Endothelial cell of umbilical vein (primary cell): ENCODE measurements around the gene CSNK1D. TPM values are rescaled to one million over a fixed set of nuclear protein-coding genes. Genes with fewer than 3 reads are reported as not detected.

Experiments used
- BruUV-seq: library from RNA; stranded (reverse); fragments of 400-500 nt; replicated peaks from 2 replicates; lab custom pipeline; 2021; lab: Mats Ljungman, UMichigan
- CTCF ChIA-PET: fragments of 300-600, 350-600 bp; sonication (Branson Sonifier 250); formaldehyde crosslinking; loops from one replicate; lab custom pipeline; 2021; ENCODE audit warnings: antibody characterized with exemption, inconsistent platforms; lab: Charles Lee
- POLR2A ChIA-PET: fragments of 300-600, 350-600 bp; sonication (Branson Sonifier 250); formaldehyde crosslinking; loops from one replicate; lab custom pipeline; 2021; ENCODE audit warnings: antibody characterized with exemption, inconsistent platforms; lab: Charles Lee
- DNase-seq: peaks from one replicate; pipeline ENCODE4 v3.0.0-alpha.2; 2011; ENCODE audit warnings: low read depth, low spot score
- FAIRE-seq: peaks from 2 replicates; lab custom pipeline; 2011; peaks lifted over from hg19 to GRCh38; lab: Jason Lieb, UNC
- H2AFZ ChIP-seq: 2 replicates; pipeline ENCODE4 v1.6.0; 2012; ENCODE audit warnings: low read depth, low read length, control low read depth, inconsistent platforms
- H3K27ac ChIP-seq: 2 replicates; pipeline ENCODE4 v1.5.1; 2011; ENCODE audit warnings: low read depth, mild to moderate bottlenecking, control low read depth, low read length, moderate library complexity; ENCODE audit not compliant: insufficient read depth
- H3K27me3 ChIP-seq, 2 experiments: 2 replicates each; pipeline versions ENCODE4 v1.6.0 to v1.6.1; 2011; ENCODE audit warnings: low read length in 2 of 2, mixed read lengths in 1 of 2; ENCODE audit not compliant: control insufficient read depth in 2 of 2, insufficient read depth in 2 of 2
- H3K36me3 ChIP-seq, 2 experiments: 2 replicates in 1 of 2; 3 replicates in 1 of 2; pipeline ENCODE4 v1.5.1; 2011; ENCODE audit warnings: low read length in 2 of 2, mild to moderate bottlenecking in 1 of 2, moderate library complexity in 1 of 2; ENCODE audit not compliant: control insufficient read depth in 2 of 2, insufficient read depth in 2 of 2; ENCODE audit errors: extremely low read depth in 1 of 2
- H3K4me1 ChIP-seq: 3 replicates; pipeline ENCODE4 v1.5.1; 2011; ENCODE audit warnings: mild to moderate bottlenecking, low read length; ENCODE audit not compliant: control insufficient read depth, insufficient read depth; ENCODE audit errors: extremely low read depth
- H3K4me2 ChIP-seq: 2 replicates; pipeline ENCODE4 v1.6.1; 2011; ENCODE audit warnings: low read length, control low read depth, mixed read lengths; ENCODE audit not compliant: insufficient read depth
- H3K4me3 ChIP-seq, 3 experiments: fragments of 200-600 bp in 1 of 3; sonication (generic), shearing (Covaris generic) in 1 of 3; replicated peaks in 1 of 3; 2 replicates each; pipeline ENCODE4 v1.5.1; 2011 to 2016; ENCODE audit warnings: control low read depth in 3 of 3, low read length in 3 of 3, mild to moderate bottlenecking in 2 of 3, inconsistent platforms in 1 of 3, low read depth in 1 of 3, moderate library complexity in 1 of 3; ENCODE audit not compliant: insufficient read depth in 1 of 3
- H3K79me2 ChIP-seq: 2 replicates; pipeline ENCODE4 v1.6.0; 2012; ENCODE audit warnings: low read length, inconsistent platforms; ENCODE audit not compliant: control insufficient read depth, insufficient read depth
- H3K9ac ChIP-seq: replicated peaks from 2 replicates; pipeline ENCODE3; 2011; ENCODE audit warnings: low read length, control low read depth; ENCODE audit not compliant: insufficient read depth; ENCODE audit errors: extremely low read depth
- H3K9me1 ChIP-seq: replicated peaks from 3 replicates; pipeline ENCODE4 v1.6.0; 2011; ENCODE audit warnings: mild to moderate bottlenecking, low read length; ENCODE audit not compliant: control insufficient read depth, insufficient read depth; ENCODE audit errors: extremely low read depth
- H3K9me3 ChIP-seq: replicated peaks from 2 replicates; pipeline ENCODE4 v1.5.1; 2012; ENCODE audit warnings: low read length, inconsistent platforms; ENCODE audit not compliant: control insufficient read depth, insufficient read depth
- H4K20me1 ChIP-seq: replicated peaks from 2 replicates; pipeline ENCODE3; 2011; ENCODE audit warnings: mild to moderate bottlenecking, low read length; ENCODE audit not compliant: control insufficient read depth, insufficient read depth; ENCODE audit errors: extremely low read depth
- EZH2 ChIP-seq: IDR thresholded peaks from 2 replicates; pipeline ENCODE4 v1.6.1; 2012; ENCODE audit warnings: borderline replicate concordance, low read depth, mild to moderate bottlenecking, moderate library complexity, low read length, inconsistent platforms; ENCODE audit not compliant: severe bottlenecking
- FOS ChIP-seq: IDR thresholded peaks from 2 replicates; pipeline ENCODE4 v1.6.1; 2011; ENCODE audit warnings: mild to moderate bottlenecking, low read length, moderate library complexity, borderline replicate concordance; ENCODE audit not compliant: insufficient read depth
- GATA2 ChIP-seq: IDR thresholded peaks from 2 replicates; pipeline ENCODE4 v1.7.0; 2011; ENCODE audit warnings: low read depth, mild to moderate bottlenecking, moderate library complexity, mixed read lengths, low read length; ENCODE audit not compliant: insufficient read length, insufficient read depth
- JUN ChIP-seq: IDR thresholded peaks from 2 replicates; pipeline ENCODE4 v1.6.1; 2011; ENCODE audit warnings: borderline replicate concordance, low read depth; ENCODE audit not compliant: insufficient read length, insufficient read depth
- MYC ChIP-seq: IDR thresholded peaks from one replicate; pipeline ENCODE4 v1.6.1; 2011; ENCODE audit warnings: mild to moderate bottlenecking, low read depth, low read length
- POLR2A ChIP-seq: IDR thresholded peaks from 2 replicates; pipeline ENCODE4 v1.6.1; 2012; ENCODE audit warnings: low read depth, mild to moderate bottlenecking, control low read depth, low read length
- POLR2AphosphoS5 ChIP-seq: IDR thresholded peaks from 2 replicates; pipeline ENCODE4 v1.6.1; 2012; ENCODE audit warnings: low read depth, mild to moderate bottlenecking, control low read depth, low read length, moderate library complexity; ENCODE audit not compliant: insufficient read depth
- dilution Hi-C: fragments of 300-500 bp; cut with MboI; formaldehyde crosslinking; loops from one replicate; pipeline ENCODE4 v1.15.0; 2019; ENCODE audit warnings: low sequenced_read_pairs; ENCODE audit not compliant: extremely low pct_ligation_motif_present
- intact Hi-C: fragments of 100-400 bp; cut with micrococcal nuclease; formaldehyde crosslinking; loops from one replicate; pipeline ENCODE4 v1.10.0; 2022
- polyA plus RNA-seq, 4 experiments: library from polyadenylated mRNA; depleted of rRNA in 3 of 4; stranded (reverse) in 3 of 4; unstranded in 1 of 4; fragments of >200 nt; gene quantifications; 2 replicates each; pipeline versions ENCODE4 v1.2.1 to v1.2.3, GENCODE V29; 2011 to 2012; ENCODE audit warnings: missing spikeins in 1 of 4
- total RNA-seq: library from RNA; stranded (reverse); gene quantifications from 2 replicates; pipeline ENCODE4 v1.2.3, GENCODE V29; 2021
- TF ChIP-seq, protein P1 (sequence below), 2 donors: IDR thresholded peaks; 1 replicate in 1 of 2; 2 replicates in 1 of 2; pipeline ENCODE4 v1.5.1; 2011; ENCODE audit warnings: low read length in 2 of 2, mild to moderate bottlenecking in 2 of 2, moderate library complexity in 2 of 2, control low read depth in 1 of 2, inconsistent platforms in 1 of 2, low read depth in 1 of 2; ENCODE audit not compliant: insufficient read depth in 1 of 2; ENCODE audit errors: extremely low read depth in 1 of 2
- TF ChIP-seq, protein P2 (sequence below): IDR thresholded peaks from 2 replicates; pipeline ENCODE4 v1.6.1; 2011; ENCODE audit not compliant: insufficient read depth, insufficient read length

CSNK1D gene
- total and polyA plus RNA-seq, 2 donors (not counting 3 experiments of a cell fraction or from before 2014, with no cell fraction given), result 127 to 155 TPM

DNA sequence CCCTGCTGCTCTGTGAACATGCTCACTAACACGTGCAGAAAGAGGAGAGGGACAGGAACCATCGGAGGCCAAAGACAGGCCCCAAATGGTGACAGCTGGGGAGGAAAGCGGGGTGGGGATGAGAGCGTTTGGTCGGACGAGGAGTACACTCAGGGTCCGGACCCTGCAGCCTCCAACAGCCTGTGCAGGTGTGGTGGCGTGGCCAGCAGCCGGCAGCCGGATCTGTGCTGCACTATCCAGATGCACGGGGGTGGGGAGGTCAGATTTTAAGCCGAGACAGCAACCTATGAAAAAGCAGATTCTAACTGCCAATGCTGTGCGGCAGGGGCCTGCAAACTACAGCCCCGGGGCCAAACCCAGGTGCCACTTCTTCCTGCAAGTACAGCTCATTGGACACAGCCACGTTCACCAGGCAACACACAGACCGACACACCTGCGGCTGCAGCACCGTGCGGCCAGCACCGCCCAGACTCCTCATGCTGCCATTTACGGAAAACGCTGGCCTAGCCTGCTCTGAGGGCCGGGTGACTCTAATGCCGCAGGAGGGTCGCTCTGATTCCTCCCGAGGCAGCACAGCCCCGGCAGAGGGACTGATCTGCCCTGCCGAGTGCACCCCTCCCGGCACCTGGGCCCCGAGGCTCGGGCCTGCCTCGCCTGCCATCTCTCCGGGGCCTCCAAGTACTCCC is 23.5 kb downstream of the CSNK1D start:
- TF ChIP-seq FOS (no peak), EZH2 (no peak), JUN (no peak)
- POLR2A ChIA-PET, result no interaction called here
- no peak overlapping the region for H2AFZ ChIP-seq
- peaks cover 29 to 72% of the 10 kb centered on the region in 2 experiments for H3K36me3 ChIP-seq
- H4K20me1 ChIP-seq, result peaks cover 2% of the 10 kb centered on the region
- H3K27ac ChIP-seq, result no peak overlapping the region
- dilution Hi-C loops, result no loop called here
- H3K4me3 ChIP-seq, result no peak overlapping the region
- no peak for DNase-seq
- BruUV-seq, result no TSS peak
- H3K4me2 ChIP-seq, result no peak overlapping the region
- CTCF ChIA-PET, result interaction anchor here (1.3 kb wide), 1 partner anchor 9 kb away, joined by 3 read pairs; no protein-coding TSS in a partner anchor
- H3K27me3 ChIP-seq, result no peaks in the 10 kb centered on the region
- H3K9ac ChIP-seq, result no peak overlapping the region
- H3K4me1 ChIP-seq, result peaks cover 16% of the 10 kb centered on the region
- FAIRE-seq, result no peak
- peaks cover 50% of the 10 kb centered on the region for H3K79me2 ChIP-seq
- intact Hi-C loops, result loop anchor here (10.0 kb wide), 1 partner anchor 165 kb away; the partner anchor contains the start of genes HEXD and OGFOD3
- H3K9me1 ChIP-seq, result no peaks in the 10 kb centered on the region
- no peaks in the 10 kb centered on the region for H3K9me3 ChIP-seq

DNA sequence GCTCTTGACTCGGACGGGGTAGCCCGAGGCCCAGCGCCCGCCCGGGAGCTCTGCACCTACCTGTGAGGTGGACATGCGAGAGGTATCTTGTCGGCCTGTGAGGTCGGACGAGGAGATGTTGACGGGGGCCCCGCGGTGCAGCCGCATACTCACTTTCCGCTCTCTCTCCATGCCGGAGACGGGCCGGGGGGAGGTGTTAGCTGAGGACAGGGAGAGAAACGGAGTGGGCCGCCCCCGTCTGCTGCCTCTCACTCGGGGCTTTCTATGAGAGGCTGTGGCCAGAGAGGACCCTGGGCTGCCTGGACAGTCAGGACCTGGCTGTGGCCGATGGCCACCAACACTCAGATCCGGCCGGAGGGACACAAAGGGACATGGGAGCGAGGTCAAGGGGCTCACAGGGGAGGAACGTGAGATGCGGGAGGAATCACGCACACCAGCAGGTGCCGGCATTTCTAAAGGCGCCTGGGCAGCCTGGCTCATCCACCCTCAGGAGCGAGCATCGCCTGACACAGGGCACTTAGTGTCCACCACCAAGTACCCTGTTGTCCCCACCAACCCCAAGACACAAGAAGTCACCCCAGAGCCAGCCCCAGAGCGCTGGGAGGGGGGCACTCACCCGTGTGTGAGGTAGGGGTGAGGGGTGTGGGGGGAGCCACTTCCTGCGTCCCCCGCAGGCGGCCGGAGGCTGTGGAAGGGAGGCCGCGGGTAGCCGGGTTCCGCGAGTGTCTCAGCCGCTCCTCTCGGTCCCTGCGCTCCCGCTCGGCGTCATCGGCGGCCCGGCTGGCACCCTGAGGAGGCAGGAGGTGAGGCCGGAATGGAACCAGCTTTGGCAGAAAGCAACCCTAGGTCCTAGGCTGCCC is 24.5 kb downstream of the CSNK1D start:
- DNase-seq (no peak), FAIRE-seq (no peak)
- POLR2A ChIA-PET, result no interaction called here
- no peaks in the 10 kb centered on the region for H3K9me3 ChIP-seq
- H3K9me1 ChIP-seq, result no peaks in the 10 kb centered on the region
- no TSS peak for BruUV-seq
- peaks cover 2% of the 10 kb centered on the region for H4K20me1 ChIP-seq
- no peak overlapping the region for H3K9ac ChIP-seq
- no peak for TF ChIP-seq POLR2A
- TF ChIP-seq EZH2, result no peak
- TF ChIP-seq, protein P1, sequence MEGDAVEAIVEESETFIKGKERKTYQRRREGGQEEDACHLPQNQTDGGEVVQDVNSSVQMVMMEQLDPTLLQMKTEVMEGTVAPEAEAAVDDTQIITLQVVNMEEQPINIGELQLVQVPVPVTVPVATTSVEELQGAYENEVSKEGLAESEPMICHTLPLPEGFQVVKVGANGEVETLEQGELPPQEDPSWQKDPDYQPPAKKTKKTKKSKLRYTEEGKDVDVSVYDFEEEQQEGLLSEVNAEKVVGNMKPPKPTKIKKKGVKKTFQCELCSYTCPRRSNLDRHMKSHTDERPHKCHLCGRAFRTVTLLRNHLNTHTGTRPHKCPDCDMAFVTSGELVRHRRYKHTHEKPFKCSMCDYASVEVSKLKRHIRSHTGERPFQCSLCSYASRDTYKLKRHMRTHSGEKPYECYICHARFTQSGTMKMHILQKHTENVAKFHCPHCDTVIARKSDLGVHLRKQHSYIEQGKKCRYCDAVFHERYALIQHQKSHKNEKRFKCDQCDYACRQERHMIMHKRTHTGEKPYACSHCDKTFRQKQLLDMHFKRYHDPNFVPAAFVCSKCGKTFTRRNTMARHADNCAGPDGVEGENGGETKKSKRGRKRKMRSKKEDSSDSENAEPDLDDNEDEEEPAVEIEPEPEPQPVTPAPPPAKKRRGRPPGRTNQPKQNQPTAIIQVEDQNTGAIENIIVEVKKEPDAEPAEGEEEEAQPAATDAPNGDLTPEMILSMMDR (IDR thresholded peaks at IDR 0.05; ENCODE audit: extremely low read depth in 1 of 2, insufficient read depth in 1 of 2, low read depth in 1 of 2, low read length in 2 of 2), result no peak
- TF ChIP-seq, protein P2, sequence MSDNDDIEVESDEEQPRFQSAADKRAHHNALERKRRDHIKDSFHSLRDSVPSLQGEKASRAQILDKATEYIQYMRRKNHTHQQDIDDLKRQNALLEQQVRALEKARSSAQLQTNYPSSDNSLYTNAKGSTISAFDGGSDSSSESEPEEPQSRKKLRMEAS, result no peak
- TF ChIP-seq JUN, result no peak
- TF ChIP-seq GATA2, result no peak
- TF ChIP-seq POLR2AphosphoS5, result no peak
- TF ChIP-seq FOS, result no peak
- no peak for TF ChIP-seq MYC
- CTCF ChIA-PET, result interaction anchor here (1.3 kb wide), 1 partner anchor 8 kb away, joined by 3 read pairs; no protein-coding TSS in a partner anchor
- intact Hi-C loops, result loop anchor here (10.0 kb wide), 1 partner anchor 166 kb away; the partner anchor contains the start of genes HEXD and OGFOD3
- no peak overlapping the region for H3K27ac ChIP-seq
- dilution Hi-C loops, result no loop called here
- no peak overlapping the region for H3K4me2 ChIP-seq
- H3K4me1 ChIP-seq, result peaks cover 16% of the 10 kb centered on the region
- H3K36me3 ChIP-seq, result peaks cover 31 to 78% of the 10 kb centered on the region in 2 experiments
- H2AFZ ChIP-seq, result no peak overlapping the region
- no peak overlapping the region for H3K4me3 ChIP-seq
- peaks cover 56% of the 10 kb centered on the region for H3K79me2 ChIP-seq
- no peaks in the 10 kb centered on the region for H3K27me3 ChIP-seq
